IPS-18a (cell line): Measurements from ENCODE around the gene PDE8B.

Source experiments
- H3K27ac ChIP-seq: one replicate; pipeline ENCODE4 v1.5.1; 2013; ENCODE audit warnings: low read length
- H3K27me3 ChIP-seq: one replicate; pipeline ENCODE4 v1.6.1; 2013; ENCODE audit warnings: mild to moderate bottlenecking, low read length; ENCODE audit not compliant: control insufficient read depth, insufficient read depth
- H3K36me3 ChIP-seq: one replicate; pipeline ENCODE4 v1.6.1; 2013; ENCODE audit warnings: low read depth, low read length; ENCODE audit not compliant: control insufficient read depth
- H3K4me1 ChIP-seq: one replicate; pipeline ENCODE4 v1.6.1; 2013; ENCODE audit warnings: low read depth, low read length; ENCODE audit not compliant: control insufficient read depth
- H3K4me3 ChIP-seq: one replicate; pipeline ENCODE4 v1.5.1; 2013; ENCODE audit warnings: low read length
- H3K9ac ChIP-seq: one replicate; pipeline ENCODE4 v1.6.1; 2013; ENCODE audit warnings: mild to moderate bottlenecking, low read length, moderate library complexity
- H3K9me3 ChIP-seq: one replicate; pipeline ENCODE4 v1.6.1; 2013; ENCODE audit warnings: low read depth, low read length; ENCODE audit not compliant: control insufficient read depth

Gene PDE8B

GRCh38 chr5:77400645-77401044, 190.2 kb downstream of the PDE8B start:
- Histone ChIP-seq H3K4me3 (no peak overlapping the region), H3K27me3 (no peaks in the 10 kb centered on the region), H3K27ac (no peak overlapping the region), H3K9me3 (no peaks in the 10 kb centered on the region), H3K4me1 (no peaks in the 10 kb centered on the region), H3K9ac (no peak overlapping the region), H3K36me3 (no peaks in the 10 kb centered on the region)

GRCh38 chr5:77402796-77403195, 192.3 kb downstream of the PDE8B start:
- Histone ChIP-seq H3K36me3 (no peaks in the 10 kb centered on the region), H3K27ac (no peak overlapping the region)

GRCh38 chr5:77407152-77407551, 196.7 kb downstream of the PDE8B start:
- Histone ChIP-seq H3K9ac (no peak overlapping the region), H3K9me3 (no peaks in the 10 kb centered on the region), H3K36me3 (no peaks in the 10 kb centered on the region), H3K27ac (no peak overlapping the region), H3K4me3 (no peak overlapping the region), H3K27me3 (no peaks in the 10 kb centered on the region), H3K4me1 (no peaks in the 10 kb centered on the region)

More at GRCh38 chr5:77402796-77403195, 192.3 kb downstream of the PDE8B start:
- Histone ChIP-seq H3K4me3 (no peak overlapping the region), H3K27me3 (no peaks in the 10 kb centered on the region), H3K9me3 (no peaks in the 10 kb centered on the region), H3K9ac (no peak overlapping the region), H3K4me1 (no peaks in the 10 kb centered on the region)

- no peaks in the 10 kb centered on the region for H3K36me3 ChIP-seq
- H3K4me1 ChIP-seq: no peaks in the 10 kb centered on the region
- no peak overlapping the region for H3K27ac ChIP-seq
- no peaks in the 10 kb centered on the region for H3K27me3 ChIP-seq
- no peaks in the 10 kb centered on the region for H3K9me3 ChIP-seq
- no peak overlapping the region for H3K4me3 ChIP-seq
- H3K9ac ChIP-seq: no peak overlapping the region
These were observed 199.6 kb downstream of the PDE8B start for GRCh38 chr5:77409870-77410621.

GRCh38 chr5:77413049-77413448, 202.6 kb downstream of the PDE8B start:
- no peak overlapping the region for H3K9ac ChIP-seq
- H3K27me3 ChIP-seq: no peaks in the 10 kb centered on the region
- no peaks in the 10 kb centered on the region for H3K4me1 ChIP-seq
- H3K4me3 ChIP-seq: no peak overlapping the region
- H3K36me3 ChIP-seq: no peaks in the 10 kb centered on the region
- H3K27ac ChIP-seq: no peak overlapping the region
- no peaks in the 10 kb centered on the region for H3K9me3 ChIP-seq

GRCh38 chr5:77418162-77418561, 207.7 kb downstream of the PDE8B start:
- H3K36me3 ChIP-seq: no peaks in the 10 kb centered on the region
- no peak overlapping the region for H3K27ac ChIP-seq
- no peaks in the 10 kb centered on the region for H3K9me3 ChIP-seq
- H3K9ac ChIP-seq: no peak overlapping the region
- H3K4me3 ChIP-seq: no peak overlapping the region
- H3K27me3 ChIP-seq: no peaks in the 10 kb centered on the region
- H3K4me1 ChIP-seq: no peaks in the 10 kb centered on the region

- Histone ChIP-seq H3K27ac (no peak overlapping the region), H3K9me3 (no peaks in the 10 kb centered on the region), H3K4me3 (no peak overlapping the region), H3K36me3 (no peaks in the 10 kb centered on the region), H3K9ac (no peak overlapping the region), H3K4me1 (no peaks in the 10 kb centered on the region), H3K27me3 (no peaks in the 10 kb centered on the region)
These were observed 208.4 kb downstream of the PDE8B start for GRCh38 chr5:77418601-77419581.

- Histone ChIP-seq H3K4me3 (no peak overlapping the region), H3K9ac (no peak overlapping the region), H3K27ac (no peak overlapping the region), H3K27me3 (no peaks in the 10 kb centered on the region), H3K9me3 (no peaks in the 10 kb centered on the region), H3K4me1 (no peaks in the 10 kb centered on the region), H3K36me3 (no peaks in the 10 kb centered on the region)
These were observed 209.4 kb downstream of the PDE8B start for GRCh38 chr5:77419644-77420582.

GRCh38 chr5:77420940-77421339, 210.5 kb downstream of the PDE8B start:
- Histone ChIP-seq H3K36me3 (no peaks in the 10 kb centered on the region), H3K4me1 (no peaks in the 10 kb centered on the region), H3K9ac (no peak overlapping the region)

GRCh38 chr5:77423022-77423750, 212.7 kb downstream of the PDE8B start:
- no peak overlapping the region for H3K4me3 ChIP-seq
- no peak overlapping the region for H3K9ac ChIP-seq
- no peaks in the 10 kb centered on the region for H3K4me1 ChIP-seq
- no peaks in the 10 kb centered on the region for H3K27me3 ChIP-seq
- H3K9me3 ChIP-seq: no peaks in the 10 kb centered on the region
- no peak overlapping the region for H3K27ac ChIP-seq
- no peaks in the 10 kb centered on the region for H3K36me3 ChIP-seq

More at GRCh38 chr5:77420940-77421339, 210.5 kb downstream of the PDE8B start:
- Histone ChIP-seq H3K9me3 (no peaks in the 10 kb centered on the region), H3K27me3 (no peaks in the 10 kb centered on the region), H3K4me3 (no peak overlapping the region), H3K27ac (no peak overlapping the region)
